Heart left ventricle (tissue), 16 donors: ENCODE measurements around the gene LMTK2. TPM values are rescaled to one million over a fixed set of nuclear protein-coding genes. Genes with fewer than 3 reads are reported as not detected.
"Not testable (repeated sequence)": the region's sequence is repeated elsewhere in the genome, so short reads cannot be mapped to it uniquely, and the experiment has no call there.

ENCODE experiments used
- ATAC-seq, 4 donors: fragments of 200-7000 bp; cut with Tn5 transposase; one replicate each; pipeline ENCODE4 v1.9.1; 2020 to 2022; ENCODE audit warnings: moderate library complexity in 4 of 4, mild to moderate bottlenecking in 3 of 4, moderate number of reproducible peaks in 1 of 4
- DNase-seq, 5 donors: peaks; one replicate each; pipeline ENCODE4 v3.0.0-alpha.2; 2020
- H3K27ac ChIP-seq, 12 donors: fragments of 200-600 bp; sonication (generic) in 4 of 12; one replicate each; pipeline versions ENCODE4 v1.5.0 to v1.8.0; 2016 to 2022; ENCODE audit warnings: mild to moderate bottlenecking in 2 of 12
- H3K27me3 ChIP-seq, 9 donors: fragments of 200-600 bp; sonication (generic) in 2 of 9; one replicate each; pipeline versions ENCODE4 v1.5.1 to v1.8.0; 2016 to 2022; ENCODE audit warnings: mild to moderate bottlenecking in 3 of 9
- H3K36me3 ChIP-seq, 9 donors: fragments of 200-600 bp; sonication (generic) in 2 of 9; one replicate each; pipeline versions ENCODE4 v1.5.0 to v1.8.0; 2018 to 2022; ENCODE audit warnings: mild to moderate bottlenecking in 2 of 9
- H3K4me1 ChIP-seq, 12 donors: fragments of 200-600 bp; sonication (generic) in 4 of 12; one replicate each; pipeline versions ENCODE4 v1.5.0 to v1.8.0; 2016 to 2022; ENCODE audit warnings: mild to moderate bottlenecking in 3 of 12
- H3K4me3 ChIP-seq, 12 donors: fragments of 200-600 bp; sonication (generic) in 4 of 12; one replicate each; pipeline versions ENCODE4 v1.5.0 to v1.8.0; 2017 to 2022; ENCODE audit warnings: mild to moderate bottlenecking in 9 of 12, moderate library complexity in 4 of 12
- H3K9me3 ChIP-seq, 12 donors: fragments of 200-600 bp; sonication (generic) in 4 of 12; one replicate each; pipeline versions ENCODE4 v1.5.0 to v1.8.0; 2016 to 2022; ENCODE audit warnings: mild to moderate bottlenecking in 1 of 12
- CTCF ChIP-seq, 12 donors: fragments of 200-600 bp; sonication (generic) in 4 of 12; IDR thresholded peaks; one replicate each; pipeline versions ENCODE4 v1.5.0 to v1.8.0; 2018 to 2022; ENCODE audit warnings: antibody characterized with exemption in 12 of 12, mild to moderate bottlenecking in 5 of 12
- POLR2A ChIP-seq, 2 donors: fragments of 450-650 bp; IDR thresholded peaks; one replicate each; pipeline ENCODE4 v1.6.1; 2017; ENCODE audit warnings: antibody characterized with exemption in 2 of 2, mild to moderate bottlenecking in 2 of 2, moderate library complexity in 2 of 2
- WGBS, 4 donors: extraction: QIAGEN DNeasy Blood & Tissue Kit in 2 of 4; methylation state at CpG; one replicate each; pipeline versions ENCODE4 v1.1.5 to v1.1.7; 2013 to 2018; 5-methylcytosine and 5-hydroxymethylcytosine counted together
- intact Hi-C, 10 donors: fragments of 100-400 bp; cut with DNase I; formaldehyde crosslinking; loops; one replicate each; pipeline versions ENCODE4 v1.11.1 to v1.14.2; 2022
- polyA plus RNA-seq, 2 donors: library from polyadenylated mRNA; stranded (reverse); fragments of 200-250 nt; gene quantifications; one replicate each; pipeline ENCODE4 v1.2.3, GENCODE V29; 2013
- total RNA-seq, 9 donors: library from RNA; depleted of rRNA in 2 of 9; stranded (reverse); fragments of >200 nt in 2 of 9; fragmentation: NEBNext Ultra II Directional in 3 of 9; extraction: Animal tissue kit (Norgen Biotek cat#: 25700) in 3 of 9; gene quantifications; one replicate each; pipeline versions ENCODE4 v1.1.0 to v1.2.4, GENCODE V29; 2016 to 2023
- donor health status: ischemic (EF 13 %, LVEDD 7.1; RV severe dilation, severe dysfunction).
- donor health status: healthy with polysubstance abuse.
- donor health status: DM: no; HTN: yes; CAD: no.
- donor health status: DM: no; HTN: no; CAD: no.
- donor health status: ischemic (EF 25% LVEDD 6.9; RV normal size, moderate dysfunction).
- donor health status: ischemic (EF 25% LVEDD 5.7; RV mildly dilated, moderate dysfunction).
- donor health status: healthy.
- donor health status: DM: yes; HTN: yes; CAD: no.
- donor health status: ischemic (EF 35%, LVEDD 5.7; RV mildly dilated, moderate dysfunction).
- donor health status: nonischemic (EF 11% LVEDD 7.7; RV severe dilation, severe dysfunction).
- donor health status: DM: yes; HTN: yes; CAD: no.
- donor health status: PGD.
- donor health status: ischemic (EF 29% LVEDD 5.4; RV normal size, mild dysfunction).
- donor health status: nonischemic (EF 23%, LVEDD 6.1; RV moderate dilation, normal function).

Gene LMTK2
- total and polyA plus RNA-seq, 11 donors: 6.3 to 58.3 (median 27.3) TPM

- DNase-seq (no peak), ATAC-seq (no peak)
- H3K4me1 ChIP-seq: peaks cover 0 to 42% (median 17%) of the 10 kb centered on the region in 12 donors
- H3K36me3 ChIP-seq: no peaks in the 10 kb centered on the region
- intact Hi-C loops: no loop called here
- H3K27ac ChIP-seq: no peak overlapping the region
- peaks cover 0 to 9% (median 0%) of the 10 kb centered on the region in 12 donors for H3K9me3 ChIP-seq
- 60 to 71% (median 66%) methylated on average over 7 of the region's 7 CpGs for WGBS, 4 donors
- no peak for TF ChIP-seq POLR2A (IDR thresholded peaks at IDR 0.05)
- no peak for TF ChIP-seq CTCF (IDR thresholded peaks at IDR 0.05)
- H3K27me3 ChIP-seq: no peaks in the 10 kb centered on the region
- no peak overlapping the region for H3K4me3 ChIP-seq
These were observed 10.2 kb downstream of the LMTK2 start for GRCh38 chr7:98116656-98117461.

GRCh38 chr7:98119256-98119918 lies 12.7 kb downstream of the LMTK2 start:
- DNase-seq: no peak
- H3K9me3 ChIP-seq: no peaks in the 10 kb centered on the region
- 54 to 57% (median 55%) methylated on average over 10 of the region's 10 CpGs for WGBS, 4 donors
- TF ChIP-seq CTCF (IDR thresholded peaks at IDR 0.05) (no peak), POLR2A (IDR thresholded peaks at IDR 0.05) (no peak)
- peak overlapping the region in 9 of 12 donors; percentile 5 to 68 (median 62) for H3K27ac ChIP-seq
- H3K4me3 ChIP-seq: no peak overlapping the region
- H3K36me3 ChIP-seq: no peaks in the 10 kb centered on the region
- intact Hi-C loops: no loop called here
- ATAC-seq: no peak
- peaks cover 0 to 14% (median 0%) of the 10 kb centered on the region in 9 donors for H3K27me3 ChIP-seq
- H3K4me1 ChIP-seq: peaks cover 0 to 63% (median 23%) of the 10 kb centered on the region in 12 donors

GRCh38 chr7:98120559-98120958 lies 13.9 kb downstream of the LMTK2 start:
- intact Hi-C loops: no loop called here
- WGBS, 4 donors: 30 to 43% (median 37%) methylated on average over 4 of the region's 4 CpGs
- TF ChIP-seq POLR2A (IDR thresholded peaks at IDR 0.05) (no peak), CTCF (IDR thresholded peaks at IDR 0.05) (no peak)
- H3K27ac ChIP-seq: peak overlapping the region in 10 of 12 donors; percentile 21 to 68 (median 53)
- no peaks in the 10 kb centered on the region for H3K36me3 ChIP-seq
- peaks cover 0 to 67% (median 25%) of the 10 kb centered on the region in 12 donors for H3K4me1 ChIP-seq
- H3K9me3 ChIP-seq: no peaks in the 10 kb centered on the region
- peak in 2 of 5 donors; percentile 28 to 38 for DNase-seq
- H3K27me3 ChIP-seq: peaks cover 0 to 14% (median 0%) of the 10 kb centered on the region in 9 donors
- H3K4me3 ChIP-seq: no peak overlapping the region
- ATAC-seq: peak; percentile 82 to 88 (median 84)

- H3K27ac ChIP-seq: peak overlapping the region in 6 of 12 donors; percentile 40 to 68 (median 62)
- WGBS, 4 donors: 83 to 90% (median 86%) methylated on average over 7 of the region's 7 CpGs
- intact Hi-C loops, H3K4me3 ChIP-seq, ATAC-seq, DNase-seq, H3K36me3 ChIP-seq, H3K9me3 ChIP-seq: not testable (repeated sequence)
- peaks cover 0 to 73% (median 33%) of the 10 kb centered on the region in 12 donors for H3K4me1 ChIP-seq
- H3K27me3 ChIP-seq: peaks cover 0 to 14% (median 0%) of the 10 kb centered on the region in 9 donors
These were observed 14.7 kb downstream of the LMTK2 start for GRCh38 chr7:98121388-98121787.
